WTC11 (cell line): Measurements from ENCODE around the gene SIGLEC15. TPM values are rescaled to one million over a fixed set of nuclear protein-coding genes. Genes with fewer than 3 reads are reported as not detected.

Source experiments
- ATAC-seq: fragments of 200-7000 bp; cut with Tn5 transposase; 2 replicates; pipeline ENCODE4 v1.10.0; 2021; ENCODE audit warnings: mild to moderate bottlenecking, moderate library complexity
- CTCF ChIA-PET: fragments of 300-600 bp; sonication (Branson Sonifier 250); formaldehyde crosslinking; loops from one replicate; lab custom pipeline; 2021; ENCODE audit warnings: antibody characterized with exemption; lab: Charles Lee
- POLR2A ChIA-PET: fragments of 350-600 bp; sonication (Branson Sonifier 250); formaldehyde crosslinking; loops from one replicate; lab custom pipeline; 2021; ENCODE audit warnings: antibody characterized with exemption; lab: Charles Lee
- DNase-seq: peaks from one replicate; pipeline ENCODE4 v3.0.0; 2021; ENCODE audit warnings: low spot score
- H3K27ac Mint-ChIP-seq: 2 replicates; pipeline ENCODE4 v1.8.0; 2021; ENCODE audit warnings: mixed read lengths
- H3K27me3 Mint-ChIP-seq: 2 replicates; pipeline ENCODE4 v1.8.0; 2021; ENCODE audit warnings: low read depth, mild to moderate bottlenecking, moderate library complexity, mixed read lengths
- H3K36me3 Mint-ChIP-seq: 2 replicates; pipeline ENCODE4 v1.8.0; 2021; ENCODE audit warnings: mixed read lengths
- H3K4me1 Mint-ChIP-seq: 2 replicates; pipeline ENCODE4 v1.8.0; 2022; ENCODE audit warnings: mixed read lengths
- H3K4me3 Mint-ChIP-seq: 2 replicates; pipeline ENCODE4 v1.8.0; 2021; ENCODE audit warnings: mild to moderate bottlenecking, moderate library complexity, mixed read lengths
- H3K9me3 Mint-ChIP-seq: 2 replicates; pipeline ENCODE4 v1.8.0; 2021; ENCODE audit warnings: mixed read lengths
- CTCF ChIP-seq: fragments of 200-600 bp; IDR thresholded peaks from 2 replicates; pipeline ENCODE4 v1.8.0; 2022; ENCODE audit warnings: antibody characterized with exemption
- ELF4 ChIP-seq: sonication (generic); formaldehyde crosslinking; IDR thresholded peaks from 2 replicates; pipeline ENCODE4 v1.8.1; 2022; ENCODE audit warnings: low read depth, mild to moderate bottlenecking, moderate library complexity, missing genetic modification reagents
- ERG ChIP-seq: fragments of 250-450 bp; sonication (Bioruptor Pico); IDR thresholded peaks from 2 replicates; pipeline ENCODE4 v1.8.0; 2021; ENCODE audit warnings: mild to moderate bottlenecking
- FOXP1 ChIP-seq: sonication (generic); formaldehyde crosslinking; IDR thresholded peaks from 2 replicates; pipeline ENCODE4 v1.8.0; 2022; ENCODE audit warnings: missing genetic modification reagents, mild to moderate bottlenecking, moderate library complexity, borderline replicate concordance
- GABPB1 ChIP-seq: sonication (generic); formaldehyde crosslinking; IDR thresholded peaks from 2 replicates; pipeline ENCODE4 v1.8.1; 2023; ENCODE audit warnings: mild to moderate bottlenecking, missing genetic modification reagents
- NFE2L1 ChIP-seq: sonication (generic); formaldehyde crosslinking; IDR thresholded peaks from 2 replicates; pipeline ENCODE4 v1.8.1; 2023; ENCODE audit warnings: missing genetic modification reagents
- RELA ChIP-seq: sonication (generic); formaldehyde crosslinking; IDR thresholded peaks from 2 replicates; pipeline ENCODE4 v1.8.1; 2022; ENCODE audit warnings: missing genetic modification reagents, mild to moderate bottlenecking, borderline replicate concordance
- USF1 ChIP-seq: sonication (generic); formaldehyde crosslinking; IDR thresholded peaks from 2 replicates; pipeline ENCODE4 v1.8.0; 2022; ENCODE audit warnings: mild to moderate bottlenecking, missing genetic modification reagents
- USF2 ChIP-seq: sonication (generic); formaldehyde crosslinking; IDR thresholded peaks from 2 replicates; pipeline ENCODE4 v1.8.1; 2023; ENCODE audit warnings: mild to moderate bottlenecking, missing genetic modification reagents, moderate library complexity
- ZNF121 ChIP-seq: sonication (generic); formaldehyde crosslinking; IDR thresholded peaks from 2 replicates; pipeline ENCODE4 v1.8.0; 2023; ENCODE audit warnings: missing genetic modification reagents
- ZNF396 ChIP-seq: fragments of 250-450 bp; sonication (Bioruptor Pico); IDR thresholded peaks from 2 replicates; pipeline ENCODE4 v1.8.0; 2021; ENCODE audit warnings: mild to moderate bottlenecking, moderate library complexity, borderline replicate concordance
- ZNF425 ChIP-seq: fragments of 250-450 bp; sonication (Bioruptor Pico); conservative IDR thresholded peaks from 2 replicates; pipeline ENCODE4 v1.9.0; 2021; ENCODE audit warnings: mild to moderate bottlenecking
- ZNF532 ChIP-seq: fragments of 250-450 bp; sonication (Bioruptor Pico); IDR thresholded peaks from 2 replicates; pipeline ENCODE4 v1.9.0; 2021; ENCODE audit warnings: mild to moderate bottlenecking, borderline replicate concordance
- total RNA-seq: library from RNA; stranded (reverse); gene quantifications from 3 replicates; pipeline ENCODE4 v1.2.3, GENCODE V29; 2021

The SIGLEC15 gene
- total RNA-seq, 1 experiment from 2014 or later, result not detected

GRCh38 chr18:45820106-45820745 lies 5.2 kb upstream of the SIGLEC15 start:
- POLR2A ChIA-PET, result no interaction called here
- Mint-ChIP-seq H3K4me1 (peaks cover 4% of the 10 kb centered on the region; the same call in 1 of the 2 replicates), H3K9me3 (peaks cover 22% of the 10 kb centered on the region)

GRCh38 chr18:45821026-45821425 lies 4.4 kb upstream of the SIGLEC15 start:
- Mint-ChIP-seq H3K9me3 (peaks cover 22% of the 10 kb centered on the region), H3K36me3 (0 out of 2 replicates have a peak, but pooled peaks cover 3% of the 10 kb centered on the region), H3K27me3 (no peaks in the 10 kb centered on the region; the same call in 1 of the 2 replicates), H3K27ac (no peak overlapping the region), H3K4me1 (peaks cover 9% of the 10 kb centered on the region), H3K4me3 (no peak overlapping the region)
- DNase-seq (no peak), ATAC-seq (no peak)
- ChIA-PET CTCF (interaction anchor here (1.4 kb wide), 1 partner anchor 59 kb away, joined by 4 read pairs; no protein-coding TSS in a partner anchor), POLR2A (no interaction called here)
- no peak for TF ChIP-seq ELF4
- no peak for TF ChIP-seq FOXP1 (CRISPR knock-in tag)
- TF ChIP-seq ZNF532, result no peak
- no peak for TF ChIP-seq ZNF121 (CRISPR knock-in tag)

More at GRCh38 chr18:45820106-45820745, 5.2 kb upstream of the SIGLEC15 start:
- Mint-ChIP-seq H3K27ac (no peak overlapping the region), H3K4me3 (no peak overlapping the region), H3K36me3 (0 out of 2 replicates have a peak, but pooled peaks cover 3% of the 10 kb centered on the region), H3K27me3 (no peaks in the 10 kb centered on the region; the same call in 1 of the 2 replicates)
- ATAC-seq (no peak), DNase-seq (no peak)
- no peak for TF ChIP-seq ZNF396 (CRISPR knock-in tag)
- no peak for TF ChIP-seq CTCF
- no peak for TF ChIP-seq FOXP1 (CRISPR knock-in tag)
- TF ChIP-seq NFE2L1 (CRISPR knock-in tag), result no peak
- no peak for TF ChIP-seq USF1 (CRISPR knock-in tag)
- no peak for TF ChIP-seq USF2 (CRISPR knock-in tag)
- no peak for TF ChIP-seq ERG
- no peak for TF ChIP-seq ZNF425 (CRISPR knock-in tag)
- TF ChIP-seq RELA (CRISPR knock-in tag), result no peak
- no peak for TF ChIP-seq GABPB1 (CRISPR knock-in tag)
- CTCF ChIA-PET, result interaction anchor here (1.4 kb wide), 1 partner anchor 60 kb away, joined by 4 read pairs; no protein-coding TSS in a partner anchor
